Glutamatergic neuron (in vitro differentiated cells): ENCODE results near the gene MGRN1. TPM values are rescaled to one million over a fixed set of nuclear protein-coding genes. Genes with fewer than 3 reads are reported as not detected.

Source experiments
- DNase-seq: peaks from one replicate; pipeline ENCODE4 v3.0.0; 2022
- H3K27ac Mint-ChIP-seq: one replicate; pipeline ENCODE4 v1.8.0; 2020; ENCODE audit warnings: mild to moderate bottlenecking, mixed read lengths, inconsistent platforms; ENCODE audit not compliant: unreplicated experiment
- H3K27me3 Mint-ChIP-seq: one replicate; pipeline ENCODE4 v1.8.0; 2020; ENCODE audit warnings: mild to moderate bottlenecking, moderate library complexity, mixed read lengths, inconsistent platforms; ENCODE audit not compliant: unreplicated experiment
- H3K36me3 Mint-ChIP-seq: one replicate; pipeline ENCODE4 v1.8.0; 2020; ENCODE audit warnings: mild to moderate bottlenecking, mixed read lengths, inconsistent platforms; ENCODE audit not compliant: unreplicated experiment
- H3K4me1 Mint-ChIP-seq: one replicate; pipeline ENCODE4 v1.8.0; 2020; ENCODE audit warnings: mild to moderate bottlenecking, low read depth, mixed read lengths, inconsistent platforms; ENCODE audit not compliant: unreplicated experiment
- H3K4me3 Mint-ChIP-seq: one replicate; pipeline ENCODE4 v1.8.0; 2020; ENCODE audit warnings: mild to moderate bottlenecking, mixed read lengths, inconsistent platforms; ENCODE audit not compliant: unreplicated experiment
- H3K9me3 Mint-ChIP-seq: one replicate; pipeline ENCODE4 v1.8.0; 2020; ENCODE audit warnings: mild to moderate bottlenecking, moderate library complexity, mixed read lengths, inconsistent platforms; ENCODE audit not compliant: unreplicated experiment
- CTCF ChIP-seq: fragments of 200-600 bp; sonication (generic); IDR thresholded peaks from one replicate; pipeline ENCODE4 v1.5.0; 2021; ENCODE audit not compliant: partially characterized antibody, unreplicated experiment
- total RNA-seq: library from RNA; stranded (reverse); fragmentation: NEBNext Ultra II Directional; extraction: Animal tissue kit (Norgen Biotek cat#: 25700); gene quantifications from one replicate; pipeline ENCODE4 v1.2.1, GENCODE V29; 2021; ENCODE audit not compliant: unreplicated experiment

The MGRN1 gene
- total RNA-seq, 1 donor from 2014 or later: 150 TPM

GRCh38 chr16:4682616-4683254, 58.1 kb downstream of the MGRN1 start:
- Mint-ChIP-seq H3K27ac (no peak overlapping the region), H3K36me3 (no peaks in the 10 kb centered on the region)

GRCh38 chr16:4683255-4684057, 58.8 kb downstream of the MGRN1 start:
- Mint-ChIP-seq H3K36me3 (no peaks in the 10 kb centered on the region), H3K27me3 (peaks cover 12% of the 10 kb centered on the region), H3K4me3 (no peak overlapping the region), H3K4me1 (no peaks in the 10 kb centered on the region), H3K9me3 (peaks cover 6% of the 10 kb centered on the region), H3K27ac (no peak overlapping the region)
- TF ChIP-seq CTCF: peak; percentile 20
- no peak for DNase-seq

More at GRCh38 chr16:4682616-4683254, 58.1 kb downstream of the MGRN1 start:
- Mint-ChIP-seq H3K9me3 (peaks cover 6% of the 10 kb centered on the region), H3K27me3 (peaks cover 11% of the 10 kb centered on the region), H3K4me1 (no peaks in the 10 kb centered on the region), H3K4me3 (no peak overlapping the region)
- DNase-seq: peak; percentile 80
- peak; percentile 60 for TF ChIP-seq CTCF

GRCh38 chr16:4684058-4684715, 59.6 kb downstream of the MGRN1 start:
- peaks cover 6% of the 10 kb centered on the region for H3K9me3 Mint-ChIP-seq
- no peak for TF ChIP-seq CTCF
- H3K36me3 Mint-ChIP-seq: no peaks in the 10 kb centered on the region
- no peak for DNase-seq
- no peak overlapping the region for H3K4me3 Mint-ChIP-seq
- peaks cover 12% of the 10 kb centered on the region for H3K27me3 Mint-ChIP-seq
- H3K27ac Mint-ChIP-seq: no peak overlapping the region
- no peaks in the 10 kb centered on the region for H3K4me1 Mint-ChIP-seq

- H3K4me3 Mint-ChIP-seq: no peak overlapping the region
These were observed 60.1 kb downstream of the MGRN1 start for GRCh38 chr16:4684763-4685162.

More at GRCh38 chr16:4684763-4685162, 60.1 kb downstream of the MGRN1 start:
- Mint-ChIP-seq H3K27me3 (peaks cover 14% of the 10 kb centered on the region), H3K36me3 (no peaks in the 10 kb centered on the region), H3K27ac (no peak overlapping the region), H3K9me3 (peaks cover 6% of the 10 kb centered on the region), H3K4me1 (no peaks in the 10 kb centered on the region)
- DNase-seq: no peak
- no peak for TF ChIP-seq CTCF
